Panc1 (cell line): Measurements from ENCODE around the gene IGFBP3. TPM values are rescaled to one million over a fixed set of nuclear protein-coding genes. Genes with fewer than 3 reads are reported as not detected.

Experiments used
- ATAC-seq: fragments of 200-7000 bp; cut with Tn5 transposase; 2 replicates; pipeline ENCODE4 v1.9.1; 2020; ENCODE audit warnings: mild to moderate bottlenecking, moderate library complexity
- BruUV-seq: library from RNA; stranded (reverse); fragments of 400-500 nt; replicated peaks from 2 replicates; lab custom pipeline; 2021; lab: Mats Ljungman, UMichigan
- CTCF ChIA-PET: fragments of 300-600 bp; sonication (Branson Sonifier 250); formaldehyde crosslinking; loops from one replicate; lab custom pipeline; 2022; ENCODE audit warnings: antibody characterized with exemption; lab: Charles Lee
- POLR2A ChIA-PET: fragments of 300-600 bp; sonication (Branson Sonifier 250); formaldehyde crosslinking; loops from one replicate; lab custom pipeline; 2022; ENCODE audit warnings: antibody characterized with exemption; lab: Charles Lee
- DNase-seq: peaks from one replicate; pipeline ENCODE4 v3.0.0-alpha.2; 2010; ENCODE audit warnings: low read depth, low spot score
- H3K27ac ChIP-seq: 2 replicates; pipeline ENCODE4 v1.5.1; 2011; ENCODE audit warnings: mild to moderate bottlenecking, low read length, inconsistent platforms
- H3K27me3 ChIP-seq: fragments of 200-500 bp; sonication (Bioruptor generic); 2 replicates; pipeline ENCODE4 v1.6.0; 2014; ENCODE audit warnings: low read length, inconsistent platforms; ENCODE audit not compliant: control insufficient read depth, insufficient read depth
- H3K36me3 ChIP-seq: fragments of 200-500 bp; sonication (Bioruptor generic); 2 replicates; pipeline ENCODE4 v1.5.1; 2014; ENCODE audit warnings: inconsistent platforms, mild to moderate bottlenecking, low read length, moderate library complexity; ENCODE audit not compliant: control insufficient read depth, insufficient read depth
- H3K4me1 ChIP-seq: 2 replicates; pipeline ENCODE4 v1.5.1; 2011; ENCODE audit warnings: inconsistent platforms, mild to moderate bottlenecking, low read length, moderate library complexity; ENCODE audit not compliant: control insufficient read depth, insufficient read depth
- H3K4me3 ChIP-seq, 2 experiments: 2 replicates each; pipeline ENCODE4 v1.5.1; 2011 to 2012; ENCODE audit warnings: low read depth in 2 of 2, low read length in 2 of 2, mild to moderate bottlenecking in 2 of 2, inconsistent platforms in 1 of 2, moderate library complexity in 1 of 2
- H3K9me3 ChIP-seq: fragments of 200-500 bp; sonication (Bioruptor generic); 2 replicates; pipeline ENCODE4 v1.5.1; 2014; ENCODE audit warnings: low read depth, mild to moderate bottlenecking, inconsistent platforms, low read length, moderate library complexity; ENCODE audit not compliant: control insufficient read depth, insufficient read depth
- POLR2AphosphoS5 ChIP-seq: IDR thresholded peaks from 2 replicates; pipeline ENCODE4 v1.6.1; 2012; ENCODE audit warnings: mild to moderate bottlenecking, low read depth, low read length, moderate library complexity
- SIN3A ChIP-seq: IDR thresholded peaks from 2 replicates; pipeline ENCODE4 v1.6.1; 2012; ENCODE audit warnings: low read depth, mild to moderate bottlenecking, low read length, moderate library complexity, borderline replicate concordance; ENCODE audit not compliant: insufficient read depth
- TCF7L2 ChIP-seq: IDR thresholded peaks from 2 replicates; pipeline ENCODE4 v1.6.1; 2011; ENCODE audit warnings: mild to moderate bottlenecking, low read depth, low read length, inconsistent platforms
- in situ Hi-C: cut with HindIII; loops from 2 replicates; pipeline ENCODE4 v1.10.0; 2016; ENCODE audit warnings: low sequenced_read_pairs, low pct_unique_long_range_greater_than_20kb
- intact Hi-C: fragments of 100-400 bp; cut with micrococcal nuclease; formaldehyde crosslinking; loops from one replicate; pipeline ENCODE4 v1.10.0; 2022; ENCODE audit not compliant: unreplicated experiment
- total RNA-seq: library from RNA; stranded (reverse); gene quantifications from one replicate; pipeline ENCODE4 v1.2.1, GENCODE V29; 2021; ENCODE audit not compliant: unreplicated experiment
- TF ChIP-seq, protein P1 (sequence below): fragments of 450-650 bp; IDR thresholded peaks from 2 replicates; pipeline ENCODE4 v1.5.1; 2017; ENCODE audit warnings: mild to moderate bottlenecking
- TF ChIP-seq, protein P2 (sequence below), 2 experiments: IDR thresholded peaks; 2 replicates each; pipeline ENCODE4 v1.6.1; 2011 to 2012; ENCODE audit warnings: low read depth in 2 of 2, control low read depth in 1 of 2, low read length in 1 of 2, mild to moderate bottlenecking in 1 of 2, moderate library complexity in 1 of 2; ENCODE audit not compliant: insufficient read depth in 1 of 2

IGFBP3 gene
- total RNA-seq, 1 experiment from 2014 or later = 6.0 TPM

DNA sequence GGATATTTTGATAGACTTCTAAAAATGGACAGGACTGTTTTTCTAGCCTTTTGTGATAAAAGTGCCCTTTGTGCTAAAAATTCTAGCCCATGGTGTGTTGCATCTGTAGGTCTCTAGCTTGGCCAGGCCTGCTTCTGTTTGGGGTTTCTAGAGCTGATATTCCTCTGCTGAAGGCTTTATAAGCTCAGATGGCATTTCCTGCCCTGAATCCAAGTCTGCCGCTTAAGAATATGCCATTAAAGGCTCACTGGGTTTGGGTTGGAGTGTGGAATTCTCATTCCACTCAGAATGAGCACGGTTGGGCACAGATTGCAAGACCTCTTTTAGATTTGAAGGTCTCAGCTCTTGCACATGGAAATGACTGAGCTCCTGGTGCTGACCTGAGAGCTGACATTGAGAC lies 49.4 kb upstream of the IGFBP3 start:
- intact Hi-C loops (no loop called here), in situ Hi-C loops (no loop called here)
- ChIA-PET POLR2A (no interaction called here), CTCF (no interaction called here)
- H3K4me1 ChIP-seq = peaks cover 10% of the 10 kb centered on the region; the same call in 1 of the 2 replicates
- H3K9me3 ChIP-seq = no peaks in the 10 kb centered on the region
- TF ChIP-seq SIN3A = no peak
- TF ChIP-seq, protein P1, sequence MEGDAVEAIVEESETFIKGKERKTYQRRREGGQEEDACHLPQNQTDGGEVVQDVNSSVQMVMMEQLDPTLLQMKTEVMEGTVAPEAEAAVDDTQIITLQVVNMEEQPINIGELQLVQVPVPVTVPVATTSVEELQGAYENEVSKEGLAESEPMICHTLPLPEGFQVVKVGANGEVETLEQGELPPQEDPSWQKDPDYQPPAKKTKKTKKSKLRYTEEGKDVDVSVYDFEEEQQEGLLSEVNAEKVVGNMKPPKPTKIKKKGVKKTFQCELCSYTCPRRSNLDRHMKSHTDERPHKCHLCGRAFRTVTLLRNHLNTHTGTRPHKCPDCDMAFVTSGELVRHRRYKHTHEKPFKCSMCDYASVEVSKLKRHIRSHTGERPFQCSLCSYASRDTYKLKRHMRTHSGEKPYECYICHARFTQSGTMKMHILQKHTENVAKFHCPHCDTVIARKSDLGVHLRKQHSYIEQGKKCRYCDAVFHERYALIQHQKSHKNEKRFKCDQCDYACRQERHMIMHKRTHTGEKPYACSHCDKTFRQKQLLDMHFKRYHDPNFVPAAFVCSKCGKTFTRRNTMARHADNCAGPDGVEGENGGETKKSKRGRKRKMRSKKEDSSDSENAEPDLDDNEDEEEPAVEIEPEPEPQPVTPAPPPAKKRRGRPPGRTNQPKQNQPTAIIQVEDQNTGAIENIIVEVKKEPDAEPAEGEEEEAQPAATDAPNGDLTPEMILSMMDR = no peak
- no peak for TF ChIP-seq TCF7L2
- TF ChIP-seq, protein P2, sequence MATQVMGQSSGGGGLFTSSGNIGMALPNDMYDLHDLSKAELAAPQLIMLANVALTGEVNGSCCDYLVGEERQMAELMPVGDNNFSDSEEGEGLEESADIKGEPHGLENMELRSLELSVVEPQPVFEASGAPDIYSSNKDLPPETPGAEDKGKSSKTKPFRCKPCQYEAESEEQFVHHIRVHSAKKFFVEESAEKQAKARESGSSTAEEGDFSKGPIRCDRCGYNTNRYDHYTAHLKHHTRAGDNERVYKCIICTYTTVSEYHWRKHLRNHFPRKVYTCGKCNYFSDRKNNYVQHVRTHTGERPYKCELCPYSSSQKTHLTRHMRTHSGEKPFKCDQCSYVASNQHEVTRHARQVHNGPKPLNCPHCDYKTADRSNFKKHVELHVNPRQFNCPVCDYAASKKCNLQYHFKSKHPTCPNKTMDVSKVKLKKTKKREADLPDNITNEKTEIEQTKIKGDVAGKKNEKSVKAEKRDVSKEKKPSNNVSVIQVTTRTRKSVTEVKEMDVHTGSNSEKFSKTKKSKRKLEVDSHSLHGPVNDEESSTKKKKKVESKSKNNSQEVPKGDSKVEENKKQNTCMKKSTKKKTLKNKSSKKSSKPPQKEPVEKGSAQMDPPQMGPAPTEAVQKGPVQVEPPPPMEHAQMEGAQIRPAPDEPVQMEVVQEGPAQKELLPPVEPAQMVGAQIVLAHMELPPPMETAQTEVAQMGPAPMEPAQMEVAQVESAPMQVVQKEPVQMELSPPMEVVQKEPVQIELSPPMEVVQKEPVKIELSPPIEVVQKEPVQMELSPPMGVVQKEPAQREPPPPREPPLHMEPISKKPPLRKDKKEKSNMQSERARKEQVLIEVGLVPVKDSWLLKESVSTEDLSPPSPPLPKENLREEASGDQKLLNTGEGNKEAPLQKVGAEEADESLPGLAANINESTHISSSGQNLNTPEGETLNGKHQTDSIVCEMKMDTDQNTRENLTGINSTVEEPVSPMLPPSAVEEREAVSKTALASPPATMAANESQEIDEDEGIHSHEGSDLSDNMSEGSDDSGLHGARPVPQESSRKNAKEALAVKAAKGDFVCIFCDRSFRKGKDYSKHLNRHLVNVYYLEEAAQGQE (IDR thresholded peaks at IDR 0.05; ENCODE audit: insufficient read depth in 1 of 2, low read depth in 2 of 2, low read length in 1 of 2) = no peak
- TF ChIP-seq POLR2AphosphoS5 = no peak
- BruUV-seq = no TSS peak
- no peak for ATAC-seq
- no peak overlapping the region for H3K4me3 ChIP-seq
- no peaks in the 10 kb centered on the region for H3K27me3 ChIP-seq
- no peak overlapping the region for H3K27ac ChIP-seq
- no peaks in the 10 kb centered on the region for H3K36me3 ChIP-seq
- DNase-seq = no peak

DNA sequence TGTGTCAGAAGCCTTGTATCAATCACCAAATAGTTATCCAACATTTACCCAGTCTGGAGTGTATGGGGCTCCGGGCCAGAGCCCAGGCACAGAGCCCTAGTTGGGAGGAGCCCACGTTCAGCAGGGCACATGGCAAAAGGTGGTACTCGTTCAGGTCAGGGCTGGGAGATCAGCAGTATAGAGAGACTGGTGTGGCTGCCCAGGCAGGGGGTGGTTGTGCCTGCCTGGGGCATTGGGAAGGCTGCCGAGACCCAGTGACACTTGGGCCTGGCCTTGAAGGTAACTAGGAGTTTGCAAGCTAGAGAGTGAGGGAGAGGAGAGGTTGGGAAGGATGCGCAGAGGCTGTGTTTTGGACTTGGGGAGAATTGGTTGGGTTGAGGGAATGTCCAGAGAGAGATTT lies 48.9 kb upstream of the IGFBP3 start:
- Histone ChIP-seq H3K27me3 (no peaks in the 10 kb centered on the region), H3K9me3 (no peaks in the 10 kb centered on the region), H3K4me1 (peaks cover 10% of the 10 kb centered on the region; the same call in 1 of the 2 replicates), H3K27ac (no peak overlapping the region), H3K4me3 (no peak overlapping the region), H3K36me3 (no peaks in the 10 kb centered on the region)
- CTCF ChIA-PET = no interaction called here
- no TSS peak for BruUV-seq
- in situ Hi-C loops (no loop called here), intact Hi-C loops (no loop called here)
- no peak for TF ChIP-seq POLR2AphosphoS5
- TF ChIP-seq, protein P2 (IDR thresholded peaks at IDR 0.05; ENCODE audit: insufficient read depth in 1 of 2, low read depth in 2 of 2, low read length in 1 of 2) = no peak
- no peak for TF ChIP-seq SIN3A
- no peak for TF ChIP-seq TCF7L2
- TF ChIP-seq, protein P1 = no peak
- DNase-seq (no peak), ATAC-seq (no peak)
- POLR2A ChIA-PET = no interaction called here
